Glomerular visceral epithelial cell (primary cell): ENCODE measurements around the gene ART3.
"Not testable (repeated sequence)": the region's sequence is repeated elsewhere in the genome, so short reads cannot be mapped to it uniquely, and the experiment has no call there.

ENCODE experiments used
- DNase-seq: peaks from one replicate; pipeline ENCODE4 v3.0.0-alpha.2; 2016; ENCODE audit errors: extremely low spot score

ART3 gene

DNA sequence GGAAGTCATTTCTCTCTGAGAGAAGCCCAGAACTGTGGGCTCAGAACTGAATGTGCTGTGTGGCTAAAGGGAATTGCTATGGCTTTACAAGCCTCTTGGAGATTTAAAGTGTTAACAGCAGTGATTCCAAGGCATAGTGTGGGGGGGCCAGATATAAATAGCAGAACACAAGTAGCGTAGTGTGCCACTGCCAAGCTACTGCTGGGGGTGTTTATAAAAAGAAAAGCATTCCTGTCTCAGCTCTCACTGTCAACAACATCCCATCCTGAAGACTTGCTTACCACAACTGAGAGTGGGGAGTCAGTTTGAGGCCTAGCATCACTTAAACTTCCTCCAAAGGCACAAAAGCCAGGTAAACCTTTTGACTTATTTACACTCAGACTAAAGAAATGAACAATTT is at the start of gene ART3:
TSS of gene ART3 (plus strand) at position 242 of the 400 bp plus-strand sequence. CDS start 1,181 bp downstream, outside the sequence.
- no peak for DNase-seq

GRCh38 chr4:76028350-76028765 is 46.2 kb upstream of the ART3 start:
- no peak for DNase-seq

DNA sequence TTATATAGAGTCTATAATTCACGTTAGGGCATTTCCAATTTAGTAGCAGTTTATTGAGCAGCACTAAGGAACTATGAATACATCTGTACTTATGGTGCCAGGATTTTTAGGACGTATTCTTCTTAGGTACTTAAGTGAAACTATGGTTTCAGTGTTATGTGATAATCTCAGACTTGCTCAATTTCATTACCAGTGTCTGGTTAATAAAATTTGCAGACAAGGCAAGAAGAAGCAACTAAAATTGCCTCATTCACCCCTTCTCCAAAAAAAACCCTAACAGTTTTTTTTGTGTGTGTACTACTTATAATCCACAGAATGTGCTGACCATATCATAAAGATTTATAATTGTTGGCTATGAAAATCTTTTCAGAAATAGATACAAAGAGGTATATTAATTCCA is 45.2 kb upstream of the ART3 start:
- DNase-seq: no peak

DNA sequence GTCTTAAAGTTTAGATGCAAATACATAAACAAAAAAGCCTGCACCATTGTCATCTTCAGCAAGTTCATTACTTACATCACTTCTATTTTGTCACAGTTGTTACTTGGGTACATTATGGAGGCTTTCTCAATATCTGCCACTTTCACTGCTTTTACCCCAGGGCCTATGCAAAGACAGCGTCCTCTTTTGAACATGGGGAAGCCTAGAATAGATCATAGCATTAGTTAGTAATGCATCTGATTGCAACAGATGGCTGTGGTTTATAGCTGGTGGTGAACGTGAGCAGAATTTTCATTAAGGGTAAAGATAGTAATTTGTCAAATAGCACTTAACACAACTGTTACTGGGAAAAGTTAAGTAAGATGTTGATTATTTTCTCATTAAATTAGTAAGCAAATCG is 39.4 kb upstream of the ART3 start:
- DNase-seq: no peak

DNA sequence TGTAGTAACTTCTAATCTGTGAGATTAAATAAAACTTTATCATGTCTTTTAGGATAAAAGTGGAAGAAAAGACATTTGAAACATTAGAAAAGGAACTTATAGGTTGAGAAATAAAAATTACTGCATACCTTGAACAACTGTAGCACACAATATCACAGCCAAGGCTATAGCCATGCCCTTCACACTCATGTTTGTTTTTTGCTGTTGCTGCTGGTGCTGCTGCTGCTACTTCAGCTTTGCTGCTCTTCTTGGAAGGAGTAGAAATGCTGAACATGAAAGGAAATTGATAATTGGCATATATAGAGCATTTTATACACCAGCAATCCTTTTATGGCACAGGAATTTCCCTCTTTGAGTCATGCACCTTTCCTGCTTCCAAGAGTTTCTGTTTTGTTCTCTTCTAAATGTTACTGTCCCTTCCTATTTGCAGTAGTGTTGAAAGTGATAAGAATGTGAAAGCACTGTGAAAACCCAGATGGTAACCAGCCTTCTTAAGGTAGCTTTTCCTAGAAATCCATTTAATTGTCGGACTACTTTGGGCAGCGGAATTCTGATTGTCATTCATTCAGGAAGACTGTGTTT is 38.6 kb upstream of the ART3 start, which contains the start of gene CXCL11:
TSS of gene CXCL11 (minus strand) at position 272 of the 582 bp plus-strand sequence. CDS start at position 189, 83 bp downstream.
- no peak for DNase-seq

GRCh38 chr4:76036855-76037254 is 37.7 kb upstream of the ART3 start:
- no peak for DNase-seq

DNA sequence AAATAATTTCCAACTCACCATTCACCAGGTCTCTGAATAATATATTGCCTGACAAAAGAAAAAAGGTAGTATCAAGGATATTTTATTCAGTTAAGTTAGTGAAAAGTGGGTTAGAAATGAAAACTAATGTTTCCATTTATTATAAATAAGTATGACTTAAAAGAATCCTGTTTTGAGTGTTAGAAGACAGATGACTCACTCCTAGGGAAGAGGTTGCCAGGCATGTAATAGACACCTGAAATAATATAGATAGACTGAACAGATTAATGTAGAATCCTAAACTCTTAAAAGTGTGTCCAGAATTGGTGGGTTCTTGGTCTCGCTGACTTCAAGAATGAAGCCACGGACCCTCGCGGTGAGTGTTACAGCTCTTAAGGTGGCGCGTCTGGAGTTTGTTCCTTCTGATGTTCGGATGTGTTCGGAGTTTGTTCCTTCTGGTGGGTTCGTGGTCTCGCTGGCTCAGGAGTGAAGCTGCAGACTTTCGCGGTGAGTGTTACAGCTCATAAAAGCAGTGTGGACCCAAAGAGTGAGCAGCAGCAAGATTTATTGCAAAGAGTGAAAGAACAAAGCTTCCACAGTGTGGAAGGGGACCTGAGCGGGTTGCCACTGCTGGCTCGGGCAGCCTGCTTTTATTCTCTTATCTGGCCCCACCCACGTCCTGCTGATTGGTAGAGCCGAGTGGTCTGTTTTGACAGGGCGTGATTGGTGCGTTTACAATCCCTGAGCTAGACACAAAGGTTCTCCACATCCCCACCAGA is 32.1 kb upstream of the ART3 start:
- DNase-seq: not testable (repeated sequence)

GRCh38 chr4:76043306-76043705 is 31.2 kb upstream of the ART3 start:
- not testable (repeated sequence) for DNase-seq

GRCh38 chr4:76044686-76045085 is 29.8 kb upstream of the ART3 start:
- DNase-seq: not testable (repeated sequence)

DNA sequence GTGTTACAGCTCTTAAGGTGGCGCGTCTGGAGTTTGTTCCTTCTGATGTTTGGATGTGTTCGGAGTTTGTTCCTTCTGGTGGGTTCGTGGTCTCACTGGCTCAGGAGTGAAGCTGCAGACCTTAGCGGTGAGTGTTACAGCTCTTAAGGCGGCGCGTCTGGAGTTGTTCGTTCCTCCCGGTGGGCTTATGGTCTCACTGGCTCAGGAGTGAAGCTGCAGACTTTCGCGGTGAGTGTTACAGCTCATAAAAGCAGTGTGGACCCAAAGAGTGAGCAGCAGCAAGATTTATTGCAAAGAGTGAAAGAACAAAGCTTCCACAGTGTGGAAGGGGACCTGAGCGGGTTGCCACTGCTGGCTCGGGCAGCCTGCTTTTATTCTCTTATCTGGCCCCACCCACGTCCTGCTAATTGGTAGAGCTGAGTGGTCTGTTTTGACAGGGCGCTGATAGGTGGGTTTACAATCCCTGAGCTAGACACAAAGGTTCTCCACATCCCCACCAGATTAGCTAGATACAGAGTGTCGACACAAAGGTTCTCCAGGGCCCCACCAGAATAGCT is 24.6 kb upstream of the ART3 start:
- DNase-seq: not testable (repeated sequence)

GRCh38 chr4:76050560-76051050 is 23.9 kb upstream of the ART3 start:
- not testable (repeated sequence) for DNase-seq

- DNase-seq: no peak
These were observed 20.8 kb upstream of the ART3 start for GRCh38 chr4:76053730-76054129.

DNA sequence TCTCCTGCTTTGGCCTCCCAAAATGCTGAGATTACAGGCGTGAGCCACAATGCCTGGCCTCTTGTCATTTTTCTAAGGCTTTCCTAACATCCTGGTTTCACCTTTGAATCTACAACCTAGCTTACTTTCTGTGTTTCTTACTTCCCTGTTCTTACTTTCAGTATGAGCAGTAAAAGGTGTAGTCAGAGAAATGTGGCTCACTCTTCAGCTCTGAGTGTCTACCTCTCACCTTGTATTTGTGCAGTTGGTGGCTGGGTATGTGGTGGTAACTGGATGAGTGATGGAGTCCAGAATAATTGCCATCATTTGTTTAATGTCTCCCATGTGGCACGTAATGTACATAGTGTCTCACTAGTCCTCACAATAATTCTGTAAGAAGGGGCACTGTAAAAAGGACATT is 19.5 kb upstream of the ART3 start:
- no peak for DNase-seq

- no peak for DNase-seq
These were observed 19.1 kb upstream of the ART3 start for GRCh38 chr4:76055421-76055820.

DNA sequence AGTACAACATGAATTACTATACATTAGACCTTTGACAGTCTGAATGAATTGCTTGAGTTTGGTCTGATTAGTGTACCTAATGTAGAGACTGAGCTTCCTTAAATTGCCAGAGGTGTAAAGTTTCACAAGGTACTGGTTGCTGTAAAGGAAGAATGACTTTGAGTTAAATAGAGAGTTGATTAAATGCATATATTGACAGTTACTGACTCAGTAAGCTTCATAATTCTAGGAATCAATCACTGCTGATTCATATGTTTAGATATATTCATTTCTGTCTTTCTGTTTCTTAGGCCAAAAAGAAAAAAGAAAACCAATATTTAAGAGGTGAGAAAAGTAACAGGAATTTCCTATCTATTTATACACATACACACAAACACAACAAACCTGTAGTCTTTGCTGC is 16.2 kb upstream of the ART3 start:
- no peak for DNase-seq

GRCh38 chr4:76058888-76059426 is 15.6 kb upstream of the ART3 start:
- no peak for DNase-seq

DNA sequence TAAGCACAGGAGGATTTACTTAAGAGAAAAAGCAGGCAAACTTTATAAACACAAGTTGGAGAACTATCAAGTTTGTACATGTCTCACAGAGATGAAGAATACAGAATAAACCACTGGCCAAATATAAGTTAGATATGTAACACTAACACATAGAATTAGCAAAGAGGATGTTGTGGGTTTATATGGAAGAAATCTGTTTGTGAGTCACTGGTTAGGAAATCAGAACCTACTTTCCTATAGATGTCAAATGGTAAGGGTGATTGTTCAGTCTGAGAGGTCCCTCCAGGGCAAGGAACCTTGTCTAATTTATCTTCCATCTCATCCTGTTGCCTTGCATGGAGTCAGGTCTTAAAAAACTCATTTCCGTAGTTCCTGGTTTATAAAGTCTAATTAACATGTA is 14.8 kb upstream of the ART3 start:
- DNase-seq: no peak

GRCh38 chr4:76060506-76060905 is 14.0 kb upstream of the ART3 start:
- no peak for DNase-seq

DNA sequence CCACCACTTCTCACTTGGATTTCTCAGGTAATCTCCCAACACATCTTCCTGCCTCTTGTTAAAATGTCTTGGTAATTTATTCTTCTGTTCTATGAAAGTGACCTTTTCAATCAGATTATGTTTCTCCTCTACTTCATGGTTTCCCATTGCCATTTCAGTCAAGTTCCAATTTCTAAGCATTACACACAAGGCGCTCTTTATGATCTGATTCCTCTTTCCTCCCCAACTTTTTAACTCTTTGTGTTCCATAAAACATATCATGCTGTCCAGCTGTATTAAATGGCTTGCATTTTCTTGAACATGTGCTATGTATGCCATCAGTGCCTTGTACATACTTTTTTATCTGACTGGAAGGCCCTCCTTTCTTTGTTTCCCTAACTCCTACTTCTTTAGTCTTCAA is 13.1 kb upstream of the ART3 start:
- no peak for DNase-seq

DNA sequence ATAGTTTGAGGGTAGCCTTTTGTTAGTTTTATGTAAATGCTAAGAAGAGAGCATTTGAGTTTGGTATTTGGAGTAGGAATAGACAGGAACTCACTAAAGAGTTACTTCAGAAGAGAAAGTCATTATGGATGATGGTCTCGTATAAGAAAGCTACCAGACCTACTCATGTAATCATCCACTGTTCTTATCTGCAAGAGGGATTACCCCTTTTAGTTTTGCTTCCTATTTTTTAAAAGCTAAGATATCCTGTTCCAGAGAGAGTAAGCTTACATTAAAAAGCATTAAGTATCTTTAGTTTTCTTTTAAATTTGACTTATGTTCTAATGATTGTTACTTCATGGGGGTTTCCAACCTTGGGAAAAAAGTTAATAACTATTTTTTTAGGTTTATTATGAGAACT is 12.5 kb upstream of the ART3 start:
- DNase-seq: no peak

DNA sequence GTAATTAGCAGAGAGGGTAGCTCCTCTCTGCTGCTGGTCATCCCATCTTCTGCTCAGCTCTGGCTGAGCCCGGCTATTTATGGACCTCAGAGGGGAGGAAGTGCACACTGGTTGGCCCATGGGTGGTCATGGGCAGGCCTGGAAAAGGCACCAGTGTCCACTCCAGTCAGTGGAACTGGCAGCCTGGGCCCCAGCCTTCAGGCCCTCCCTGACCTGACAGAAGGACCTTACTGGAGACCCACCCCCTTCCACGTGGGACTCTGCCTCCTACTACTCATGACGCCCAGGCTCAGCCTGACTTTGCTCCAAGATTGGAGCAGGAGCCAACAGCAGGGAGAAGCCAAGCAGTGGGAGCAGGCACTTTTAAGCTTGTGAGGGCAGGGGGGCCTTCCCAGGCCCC is 8.0 kb upstream of the ART3 start:
- DNase-seq: no peak

GRCh38 chr4:76067652-76068286 is 6.7 kb upstream of the ART3 start:
- peak; percentile 67 for DNase-seq
